ENCODE measurements around the gene CROCC2.

CROCC2 gene

DNA sequence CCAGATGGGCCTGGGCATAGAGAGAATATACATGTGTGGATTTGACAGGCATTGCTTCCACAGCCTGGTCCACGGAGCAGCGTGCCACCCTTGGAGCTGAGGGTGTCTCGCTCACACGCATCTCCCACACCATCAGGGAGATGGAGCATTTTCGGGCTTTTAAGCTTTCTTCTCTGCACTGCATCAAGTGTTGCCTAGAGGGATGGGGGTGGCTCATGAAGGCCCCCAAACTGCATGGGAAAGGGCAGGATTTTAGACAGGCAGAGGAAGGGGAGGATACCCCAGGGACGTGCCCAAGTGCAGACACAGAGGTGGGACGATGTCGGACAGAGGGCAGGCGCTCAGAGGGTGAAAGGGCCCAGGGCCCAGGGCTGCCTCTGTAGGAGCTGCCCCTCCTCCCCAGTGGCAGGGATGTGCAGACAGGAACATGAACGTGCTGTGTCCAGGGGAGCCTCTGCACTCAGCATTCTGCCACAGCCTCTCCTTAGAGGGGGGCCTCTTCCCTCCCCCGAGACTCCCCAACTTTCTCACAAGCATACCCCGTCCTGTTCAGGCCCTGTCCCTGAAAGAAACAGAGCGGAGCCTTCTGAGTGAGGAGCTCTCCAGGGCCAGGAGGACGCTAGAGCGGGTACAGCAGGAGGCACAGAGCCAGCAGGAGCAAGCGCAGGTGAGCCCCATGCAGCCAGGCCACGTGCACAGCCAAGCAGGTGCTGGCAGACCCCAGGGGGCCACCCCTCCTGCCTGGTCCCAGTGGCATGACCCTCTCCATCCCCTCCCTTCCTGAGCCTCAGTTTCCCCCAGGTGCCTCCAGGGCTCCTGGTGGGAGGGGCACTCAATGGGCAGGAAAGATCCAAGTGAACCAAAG lies 49.4 kb downstream of the CROCC2 start:
- TF ChIP-seq, protein P1, sequence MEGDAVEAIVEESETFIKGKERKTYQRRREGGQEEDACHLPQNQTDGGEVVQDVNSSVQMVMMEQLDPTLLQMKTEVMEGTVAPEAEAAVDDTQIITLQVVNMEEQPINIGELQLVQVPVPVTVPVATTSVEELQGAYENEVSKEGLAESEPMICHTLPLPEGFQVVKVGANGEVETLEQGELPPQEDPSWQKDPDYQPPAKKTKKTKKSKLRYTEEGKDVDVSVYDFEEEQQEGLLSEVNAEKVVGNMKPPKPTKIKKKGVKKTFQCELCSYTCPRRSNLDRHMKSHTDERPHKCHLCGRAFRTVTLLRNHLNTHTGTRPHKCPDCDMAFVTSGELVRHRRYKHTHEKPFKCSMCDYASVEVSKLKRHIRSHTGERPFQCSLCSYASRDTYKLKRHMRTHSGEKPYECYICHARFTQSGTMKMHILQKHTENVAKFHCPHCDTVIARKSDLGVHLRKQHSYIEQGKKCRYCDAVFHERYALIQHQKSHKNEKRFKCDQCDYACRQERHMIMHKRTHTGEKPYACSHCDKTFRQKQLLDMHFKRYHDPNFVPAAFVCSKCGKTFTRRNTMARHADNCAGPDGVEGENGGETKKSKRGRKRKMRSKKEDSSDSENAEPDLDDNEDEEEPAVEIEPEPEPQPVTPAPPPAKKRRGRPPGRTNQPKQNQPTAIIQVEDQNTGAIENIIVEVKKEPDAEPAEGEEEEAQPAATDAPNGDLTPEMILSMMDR (IDR thresholded peaks at IDR 0.05) = no peak

DNA sequence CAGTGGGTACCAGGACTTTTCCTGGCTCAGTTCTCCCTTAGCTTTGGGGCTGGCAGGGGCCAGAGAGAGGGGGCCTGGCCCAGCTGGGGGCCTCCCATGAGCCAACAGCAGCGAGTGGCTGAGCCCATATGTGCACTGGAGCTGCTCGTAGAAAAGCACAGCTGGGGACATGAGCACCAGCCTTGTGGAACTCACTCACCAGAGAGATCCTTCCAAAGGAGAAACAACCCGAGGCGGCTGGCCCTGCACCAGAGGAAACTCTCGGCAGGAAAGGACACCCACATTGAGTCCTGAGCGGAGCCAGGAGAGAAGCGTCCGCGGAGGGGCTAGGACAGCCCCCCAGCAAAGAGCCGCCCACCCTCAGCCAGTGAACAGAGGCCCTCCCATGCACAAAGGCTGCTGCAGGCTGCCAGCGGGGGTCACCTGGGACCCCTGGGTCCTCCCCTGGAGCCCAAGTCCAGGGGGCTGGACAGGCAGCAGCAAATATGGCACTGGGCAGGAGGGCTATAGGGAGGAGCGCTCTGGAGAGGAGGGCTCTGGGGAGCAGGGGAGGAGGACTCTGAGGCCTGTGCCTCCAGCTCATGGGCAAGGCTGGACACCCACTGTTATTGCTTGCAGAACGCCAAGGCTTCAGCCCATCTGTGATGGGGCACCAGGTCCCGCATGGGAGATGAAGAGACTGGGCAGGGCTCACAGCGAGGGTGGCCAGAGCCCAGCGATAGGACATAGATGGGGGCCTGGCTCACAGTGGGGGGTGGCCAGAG lies 50.2 kb downstream of the CROCC2 start:
- TF ChIP-seq, protein P1 (IDR thresholded peaks at IDR 0.05) = no peak

DNA sequence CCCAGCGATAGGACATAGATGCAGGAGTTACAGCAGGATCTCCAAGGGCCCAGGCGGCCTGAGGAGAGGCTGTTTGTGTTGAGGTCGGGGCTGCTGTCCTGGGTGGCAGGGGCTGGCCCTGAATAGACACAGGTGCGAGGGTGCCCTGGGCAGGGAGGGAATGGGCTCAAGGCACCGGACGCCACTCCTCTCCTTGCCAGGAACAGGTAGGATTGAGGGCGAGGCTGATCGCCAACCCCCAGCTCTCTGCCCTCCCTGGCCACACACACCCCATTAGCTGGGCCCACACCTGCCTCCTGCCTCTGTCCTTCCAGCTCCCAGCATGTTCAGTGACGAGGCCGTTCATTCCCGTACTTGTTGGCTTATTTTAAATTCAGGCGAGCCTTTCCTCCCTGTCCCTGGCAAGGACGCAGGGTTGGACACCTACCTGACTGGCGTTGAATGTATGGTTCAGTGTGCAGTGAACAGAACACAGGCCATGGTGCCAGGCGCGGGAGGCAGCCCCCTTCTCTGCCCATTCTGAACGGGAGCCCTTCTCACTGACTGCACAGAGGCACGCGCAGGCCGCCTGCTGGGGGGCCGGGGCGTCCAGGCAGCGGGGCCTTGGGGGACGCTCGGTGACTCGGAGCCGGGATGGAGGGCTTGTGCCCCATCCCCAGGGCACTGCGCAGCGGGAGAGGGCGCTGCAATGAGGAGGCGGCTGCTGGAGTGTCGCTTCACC lies 51.0 kb downstream of the CROCC2 start:
- TF ChIP-seq, protein P1 (IDR thresholded peaks at IDR 0.05) = no peak

DNA sequence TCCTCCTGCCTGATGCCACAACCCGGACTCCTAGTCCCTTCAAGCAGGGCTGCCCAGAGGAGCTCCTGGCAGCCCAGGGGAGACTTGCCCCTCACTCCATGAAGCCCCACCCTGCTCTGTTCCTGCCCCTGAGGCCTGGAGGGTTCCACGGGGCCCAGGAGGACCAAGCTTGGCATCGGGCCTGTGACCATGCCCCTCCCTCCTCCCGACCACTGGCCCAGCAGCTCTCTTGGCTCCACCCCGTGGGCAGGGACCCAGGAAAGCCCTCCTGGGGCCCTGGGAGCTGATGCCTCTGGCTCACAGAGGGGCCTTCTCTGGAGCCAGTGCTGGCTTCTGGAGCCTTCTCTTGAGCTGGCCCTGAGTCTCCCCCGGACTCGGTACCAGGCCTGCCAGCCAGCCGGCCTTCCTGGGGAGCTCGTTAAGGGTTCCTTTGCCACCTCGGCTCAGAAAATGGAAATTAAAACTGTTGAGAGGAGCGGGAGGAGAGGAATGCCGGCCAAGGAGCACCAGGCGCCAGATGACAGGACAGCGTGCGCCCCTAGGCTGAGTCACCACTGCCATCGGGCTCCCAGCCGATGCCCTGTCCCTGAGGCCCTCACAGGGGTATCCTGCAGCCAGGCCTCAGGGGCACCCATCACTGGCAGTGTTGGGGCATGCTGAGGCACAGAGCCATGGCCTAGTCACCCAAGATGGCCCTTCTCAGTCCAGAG lies 51.7 kb downstream of the CROCC2 start:
- TF ChIP-seq, protein P1 (IDR thresholded peaks at IDR 0.05) = no peak

DNA sequence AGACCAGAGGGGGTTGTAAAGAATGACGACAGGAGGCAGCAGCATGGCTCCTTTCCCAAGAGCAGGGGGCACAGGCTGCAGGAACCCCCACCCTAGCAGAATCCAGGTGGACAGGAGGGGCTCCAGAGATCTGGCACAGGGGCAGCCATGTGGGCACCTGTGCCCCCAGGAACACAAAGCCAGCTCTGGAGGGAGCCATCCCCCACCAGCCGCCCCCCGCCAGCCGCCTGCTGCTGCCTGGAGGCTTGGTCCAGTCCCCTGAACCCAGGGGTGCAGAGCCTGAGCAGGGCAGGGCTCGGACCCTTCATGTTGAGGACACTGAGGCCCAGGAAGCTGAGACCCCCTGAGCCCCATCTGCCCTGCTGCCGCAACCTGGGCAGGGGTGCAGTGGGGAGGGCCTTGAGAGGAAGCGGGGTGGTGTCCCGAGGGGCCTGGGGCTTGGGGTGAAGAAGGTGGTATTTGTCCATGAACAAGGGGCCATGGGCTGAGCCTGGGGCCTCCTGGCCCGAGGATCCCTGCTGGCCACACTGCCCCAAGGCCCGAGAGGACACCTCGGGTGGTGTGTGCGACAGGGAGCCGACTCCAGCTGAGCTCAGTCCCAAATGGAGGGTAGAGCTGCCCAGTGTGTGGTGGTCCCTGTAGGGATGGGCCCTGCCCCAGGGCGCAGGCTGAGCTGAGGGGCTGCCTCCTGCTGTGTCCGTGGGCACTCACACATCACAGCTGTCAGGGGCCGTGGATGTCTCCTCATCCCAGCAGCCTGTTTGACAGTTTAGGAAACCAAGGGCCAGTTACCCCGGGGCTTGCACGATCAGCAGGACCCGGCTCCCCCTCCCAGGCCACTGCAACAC lies 52.5 kb downstream of the CROCC2 start:
- TF ChIP-seq, protein P1 (IDR thresholded peaks at IDR 0.05) = no peak

DNA sequence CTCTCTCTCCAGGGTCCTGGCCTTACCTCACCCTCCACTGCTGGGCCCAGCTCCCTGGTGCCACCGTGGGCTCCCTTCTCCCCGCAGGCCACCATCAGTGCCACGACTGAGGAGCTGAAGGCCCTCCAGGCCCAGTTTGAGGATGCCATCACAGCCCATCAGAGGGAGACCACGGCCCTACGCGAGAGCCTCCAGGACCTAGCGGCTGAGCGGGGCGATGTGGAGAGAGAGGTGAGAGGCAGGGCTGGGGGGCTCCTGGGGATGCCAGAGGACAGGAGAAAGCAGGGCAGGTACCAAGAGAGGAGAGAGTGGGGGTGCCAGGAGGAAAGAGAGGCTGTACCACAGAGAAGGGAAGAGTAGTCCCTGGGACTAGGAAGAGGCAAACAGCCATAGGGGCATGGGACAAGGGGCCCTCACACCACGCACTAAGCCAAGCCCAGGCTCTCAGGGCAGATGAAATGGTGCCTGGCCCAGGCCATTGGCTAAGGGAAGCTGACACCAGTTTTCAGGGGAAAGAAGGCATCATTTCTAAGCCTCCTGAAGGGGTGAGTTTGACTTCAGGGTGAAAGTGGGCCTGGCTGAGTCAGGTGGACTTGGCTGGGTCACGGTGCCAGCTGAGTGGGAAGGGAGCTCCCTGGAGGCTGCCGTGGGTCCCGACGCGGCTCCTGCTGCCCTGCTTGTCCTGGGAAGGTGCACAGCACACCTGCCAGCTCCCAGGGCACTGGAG lies 53.2 kb downstream of the CROCC2 start:
- TF ChIP-seq, protein P1 (IDR thresholded peaks at IDR 0.05) = no peak

Data from LNCAP (cell line).